HG03460 (cell line): ENCODE data around the gene POTEE.
"Not testable (repeated sequence)": the region's sequence is repeated elsewhere in the genome, so short reads cannot be mapped to it uniquely, and the experiment has no call there.

ENCODE experiments used
- ATAC-seq: cut with Tn5 transposase; IDR thresholded peaks from one replicate; pipeline ENCODE4 v1.9.1; 2021; ENCODE audit not compliant: unreplicated experiment

The POTEE gene

GRCh38 chr2:131209030-131209772 is at the start of gene POTEE:
POTEE (plus strand) TSS chr2:131209536; CDS start chr2:131218403, 8,867 bp downstream.
- ATAC-seq, result not testable (repeated sequence)

- ATAC-seq, result not testable (repeated sequence)
These were observed 43.8 kb upstream of the POTEE start for GRCh38 chr2:131165562-131165961.

GRCh38 chr2:131168538-131168937 is 40.8 kb upstream of the POTEE start:
- ATAC-seq, result no peak

GRCh38 chr2:131178050-131178449 is 31.3 kb upstream of the POTEE start:
- not testable (repeated sequence) for ATAC-seq

GRCh38 chr2:131178721-131179418 is 30.5 kb upstream of the POTEE start:
- ATAC-seq, result not testable (repeated sequence)

- ATAC-seq, result not testable (repeated sequence)
These were observed 27.9 kb upstream of the POTEE start for GRCh38 chr2:131181451-131181850.

- not testable (repeated sequence) for ATAC-seq
These were observed 15.9 kb upstream of the POTEE start for GRCh38 chr2:131193421-131193820.

- ATAC-seq, result not testable (repeated sequence)
These were observed 13.2 kb upstream of the POTEE start for GRCh38 chr2:131196186-131196585.

GRCh38 chr2:131201098-131201497 is 8.2 kb upstream of the POTEE start:
- no peak for ATAC-seq

GRCh38 chr2:131207839-131208238 is 1.5 kb upstream of the POTEE start:
- ATAC-seq, result not testable (repeated sequence)

- not testable (repeated sequence) for ATAC-seq
These were observed 403 bp downstream of the POTEE start for GRCh38 chr2:131209773-131210104.

GRCh38 chr2:131210434-131211211 is 1.3 kb downstream of the POTEE start:
- ATAC-seq, result not testable (repeated sequence)

GRCh38 chr2:131217238-131217986 is 8.1 kb downstream of the POTEE start:
- not testable (repeated sequence) for ATAC-seq

- ATAC-seq, result not testable (repeated sequence)
These were observed 26.5 kb downstream of the POTEE start for GRCh38 chr2:131235543-131236449.
